GM19468 (cell line): Measurements from ENCODE around the gene THAP11.
A peak's percentile ranks its signal among the peaks of the same experiment; 100 is the strongest.
"Not testable (repeated sequence)": the region's sequence is repeated elsewhere in the genome, so short reads cannot be mapped to it uniquely, and the experiment has no call there.

Experiments used
- ATAC-seq: cut with Tn5 transposase; IDR thresholded peaks from one replicate; pipeline ENCODE4 v1.9.1; 2021; ENCODE audit warnings: mild to moderate bottlenecking, moderate library complexity, moderate number of reproducible peaks; ENCODE audit not compliant: unreplicated experiment; ENCODE audit errors: extremely low read depth

Gene THAP11

DNA sequence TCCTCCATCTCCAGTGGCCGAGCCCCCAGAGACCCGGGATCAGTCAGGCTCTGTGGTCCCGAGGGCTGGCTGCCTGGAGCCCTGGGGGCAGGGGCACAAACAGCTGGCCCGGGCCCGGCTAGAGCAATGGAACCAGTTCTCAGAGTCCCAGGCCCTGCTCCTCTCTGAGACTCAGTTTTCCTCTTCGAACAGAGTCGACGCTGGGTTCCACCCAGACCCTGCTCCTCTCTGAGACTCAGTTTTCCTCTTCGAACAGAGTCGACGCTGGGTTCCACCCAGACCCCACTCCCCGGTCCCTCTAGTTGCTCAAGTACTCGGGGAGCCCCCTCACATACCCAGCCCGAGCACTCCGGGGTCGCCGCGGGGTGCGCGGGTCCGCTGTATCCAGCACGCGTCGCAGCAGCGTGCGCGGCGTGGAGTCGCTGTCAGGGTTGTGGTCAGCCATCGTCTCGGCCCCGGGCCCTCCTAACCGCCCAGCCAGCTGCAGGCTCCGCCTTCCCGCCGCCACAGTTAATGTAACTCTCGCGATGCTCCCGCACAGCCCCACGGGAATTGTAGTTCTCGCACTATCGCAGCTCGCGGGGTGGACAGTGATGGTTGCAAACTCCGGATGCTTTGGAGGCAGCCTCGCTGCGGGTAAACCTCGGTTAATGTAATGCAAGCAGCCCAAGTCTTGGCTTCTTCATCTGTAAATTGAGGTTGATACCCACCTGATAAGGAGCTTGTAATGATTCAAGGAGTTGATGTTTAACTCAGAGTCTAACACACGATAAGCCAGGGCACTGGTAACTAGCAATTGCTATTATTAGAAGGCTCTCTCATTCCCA, 8.5 kb upstream of the THAP11 start:
- peak; percentile 83 for ATAC-seq

DNA sequence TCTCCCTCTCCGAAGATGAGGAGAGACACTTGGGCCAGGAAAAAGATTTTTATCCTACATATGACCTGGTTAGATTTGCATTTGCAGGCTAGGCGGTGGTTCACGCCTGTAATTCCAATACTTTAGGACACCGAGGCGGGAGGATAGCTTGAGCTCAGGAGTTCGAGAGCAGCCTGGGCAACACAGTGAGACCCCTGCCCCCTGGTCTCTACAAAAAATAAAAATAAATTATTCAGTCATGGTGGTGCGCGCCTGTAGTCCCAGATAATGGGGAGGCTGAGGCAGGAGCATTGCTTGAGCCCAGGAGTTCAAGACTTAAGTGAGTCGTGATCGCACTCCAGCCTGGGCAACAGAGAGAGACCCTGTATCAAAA, 7.9 kb upstream of the THAP11 start:
- ATAC-seq, result no peak

DNA sequence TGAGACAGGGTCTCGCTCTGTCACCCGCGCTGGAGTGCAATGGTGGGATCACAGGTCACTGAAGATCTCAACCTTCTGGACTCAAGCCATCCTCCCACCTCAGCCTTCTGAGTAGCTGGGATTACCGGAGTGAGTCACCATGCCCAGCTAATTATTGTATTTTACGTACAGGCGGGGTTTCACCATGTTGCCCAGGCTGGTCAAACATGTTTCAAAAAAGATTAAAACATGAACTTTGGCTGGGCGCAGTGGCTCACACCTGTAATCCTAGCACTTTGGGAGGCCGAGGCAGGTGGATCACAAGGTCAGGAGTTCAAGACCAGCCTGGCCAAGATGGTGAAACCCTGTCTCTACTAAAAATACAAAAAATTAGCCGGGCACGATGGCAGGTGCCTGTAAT, 4.9 kb upstream of the THAP11 start:
- not testable (repeated sequence) for ATAC-seq

DNA sequence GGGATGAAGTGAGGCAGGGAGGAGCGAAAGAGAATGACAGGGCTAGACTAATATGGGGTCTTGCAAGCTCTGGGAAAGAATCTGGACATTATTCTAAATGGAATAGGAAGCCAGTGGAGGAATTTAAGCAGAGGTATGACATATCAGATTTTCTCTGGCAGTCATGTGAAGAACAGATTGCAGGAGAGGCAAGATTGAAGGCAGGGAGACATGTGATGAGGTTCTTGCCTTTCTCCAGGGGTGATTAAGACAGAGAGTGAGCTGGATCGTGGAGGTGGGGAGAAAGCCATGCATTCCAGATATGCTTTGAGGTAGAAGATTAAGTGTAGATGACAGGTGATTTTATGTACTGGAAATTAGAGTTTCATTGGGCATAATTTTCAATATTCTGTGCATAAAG, 4.3 kb upstream of the THAP11 start:
- no peak for ATAC-seq

DNA sequence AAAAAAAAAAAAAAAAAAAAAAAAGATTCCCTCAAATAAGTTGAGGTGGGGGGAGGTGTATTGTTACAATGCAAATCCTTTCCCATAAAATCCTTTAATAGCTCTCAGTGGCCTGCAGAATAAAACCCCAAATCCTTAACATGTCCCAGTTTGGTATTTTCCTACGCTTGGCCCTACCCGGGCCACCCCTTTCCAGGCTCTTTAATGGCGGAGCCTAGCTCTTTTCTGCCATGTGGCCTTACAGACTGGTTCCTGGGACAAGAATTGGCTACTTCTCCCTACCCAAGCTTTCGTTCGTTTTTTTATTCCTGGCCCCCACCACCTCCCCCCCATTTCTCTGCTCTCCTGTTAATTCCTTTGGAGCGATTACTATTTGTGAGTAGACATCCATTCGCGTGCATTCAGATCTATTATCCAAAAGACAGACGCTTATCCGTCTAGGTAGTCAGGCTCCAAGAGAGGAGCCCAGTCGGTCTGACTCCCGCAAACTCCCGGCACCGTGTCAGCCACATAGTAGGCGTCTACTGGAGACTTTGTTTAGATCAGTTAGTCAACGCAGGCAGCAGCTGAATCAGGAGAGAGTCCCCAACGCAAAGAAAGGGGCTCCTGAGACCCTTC, 813 bp upstream of the THAP11 start:
- ATAC-seq, result no peak

DNA sequence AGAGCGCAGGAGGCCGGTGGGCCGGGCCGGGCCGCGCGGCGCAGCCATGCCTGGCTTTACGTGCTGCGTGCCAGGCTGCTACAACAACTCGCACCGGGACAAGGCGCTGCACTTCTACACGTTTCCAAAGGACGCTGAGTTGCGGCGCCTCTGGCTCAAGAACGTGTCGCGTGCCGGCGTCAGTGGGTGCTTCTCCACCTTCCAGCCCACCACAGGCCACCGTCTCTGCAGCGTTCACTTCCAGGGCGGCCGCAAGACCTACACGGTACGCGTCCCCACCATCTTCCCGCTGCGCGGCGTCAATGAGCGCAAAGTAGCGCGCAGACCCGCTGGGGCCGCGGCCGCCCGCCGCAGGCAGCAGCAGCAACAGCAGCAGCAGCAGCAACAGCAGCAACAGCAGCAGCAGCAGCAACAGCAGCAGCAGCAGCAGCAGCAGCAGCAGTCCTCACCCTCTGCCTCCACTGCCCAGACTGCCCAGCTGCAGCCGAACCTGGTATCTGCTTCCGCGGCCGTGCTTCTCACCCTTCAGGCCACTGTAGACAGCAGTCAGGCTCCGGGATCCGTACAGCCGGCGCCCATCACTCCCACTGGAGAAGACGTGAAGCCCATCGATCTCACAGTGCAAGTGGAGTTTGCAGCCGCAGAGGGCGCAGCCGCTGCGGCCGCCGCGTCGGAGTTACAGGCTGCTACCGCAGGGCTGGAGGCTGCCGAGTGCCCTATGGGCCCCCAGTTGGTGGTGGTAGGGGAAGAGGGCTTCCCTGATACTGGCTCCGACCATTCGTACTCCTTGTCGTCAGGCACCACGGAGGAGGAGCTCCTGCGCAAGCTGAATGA, 606 bp downstream of the THAP11 start:
- ATAC-seq, result no peak

DNA sequence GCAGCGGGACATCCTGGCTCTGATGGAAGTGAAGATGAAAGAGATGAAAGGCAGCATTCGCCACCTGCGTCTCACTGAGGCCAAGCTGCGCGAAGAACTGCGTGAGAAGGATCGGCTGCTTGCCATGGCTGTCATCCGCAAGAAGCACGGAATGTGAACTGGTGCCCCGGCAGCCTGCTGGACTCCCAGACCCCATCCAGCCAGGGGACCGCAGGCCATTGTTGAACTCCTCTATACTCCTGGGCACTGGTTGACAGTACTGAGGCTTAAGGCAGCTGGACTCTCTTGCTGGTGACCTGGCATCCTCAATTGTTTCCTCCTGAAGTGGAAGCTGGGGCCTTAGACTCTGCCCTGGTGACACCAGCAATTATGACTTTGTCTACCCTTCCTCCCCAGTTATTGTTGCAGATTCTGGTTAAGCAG, 1.2 kb downstream of the THAP11 start:
- ATAC-seq, result no peak

DNA sequence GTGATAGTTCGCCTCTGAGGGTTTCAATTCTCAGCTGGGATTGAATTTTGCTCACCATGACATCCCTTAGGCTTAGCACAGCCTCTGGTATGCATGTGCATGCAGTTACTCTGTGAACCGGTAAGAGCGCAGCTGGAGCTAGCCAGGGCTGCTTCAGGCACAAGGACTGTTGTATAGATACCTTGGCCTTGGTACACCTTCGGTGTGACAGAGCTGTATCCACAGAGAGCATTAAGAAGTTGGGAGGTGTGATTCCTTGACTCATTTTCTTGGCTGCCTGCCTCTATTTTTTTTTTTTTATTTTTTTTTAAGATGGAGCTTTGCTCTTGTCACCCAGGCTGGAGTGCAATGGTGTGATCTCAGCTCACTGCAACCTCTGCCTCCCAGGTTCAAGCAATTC, 2.4 kb downstream of the THAP11 start:
- no peak for ATAC-seq

DNA sequence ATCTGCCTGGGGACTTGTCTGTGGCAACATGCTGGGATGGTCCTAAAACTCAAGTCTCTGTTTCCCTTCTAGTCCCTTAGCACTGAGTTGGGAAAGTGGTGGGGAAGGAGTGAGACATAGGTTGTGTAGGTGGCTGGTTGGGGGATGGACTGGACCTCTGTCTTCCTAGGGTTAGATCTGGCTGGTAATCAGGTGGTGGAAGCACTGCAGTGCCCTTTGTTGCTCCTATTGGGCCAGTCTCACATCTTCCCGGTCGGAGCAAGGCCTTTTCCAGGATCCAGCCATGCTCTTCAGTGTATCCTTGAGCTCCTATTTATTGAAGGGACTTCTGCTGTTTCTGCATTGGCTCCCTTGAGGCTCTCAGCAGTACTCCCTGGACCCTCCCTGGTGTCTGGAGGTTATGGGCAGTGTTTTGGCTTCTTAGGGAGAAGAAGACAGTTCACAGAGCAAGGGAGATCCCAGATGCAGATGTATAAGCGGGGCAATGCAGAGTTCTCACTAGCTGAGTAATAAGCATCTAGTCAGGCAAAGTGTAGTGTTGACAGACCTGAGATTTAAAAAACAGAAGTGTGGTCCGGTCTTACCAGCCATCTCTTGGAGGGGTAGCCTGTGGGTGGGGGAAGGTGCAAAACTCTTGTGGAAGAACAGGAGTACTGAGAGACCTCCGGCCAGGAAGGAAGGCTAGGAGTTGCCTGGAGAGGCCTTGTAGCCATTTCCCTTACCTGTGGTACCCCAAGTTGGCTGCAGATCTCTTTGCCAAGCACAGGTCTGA, 3.4 kb downstream of the THAP11 start:
- no peak for ATAC-seq

DNA sequence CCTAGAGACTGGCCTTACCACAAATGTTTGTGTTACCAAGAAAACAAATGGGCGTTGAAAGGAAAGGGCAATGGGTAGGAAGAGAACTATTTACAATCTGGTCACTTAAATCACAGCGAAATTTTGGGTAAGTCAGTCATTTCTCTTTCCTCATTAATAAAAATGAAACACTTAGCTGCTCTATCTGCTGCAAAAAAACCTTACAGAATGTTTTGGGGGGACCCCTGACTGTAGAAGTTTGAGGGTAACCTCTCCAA, 3.9 kb downstream of the THAP11 start:
- no peak for ATAC-seq

DNA sequence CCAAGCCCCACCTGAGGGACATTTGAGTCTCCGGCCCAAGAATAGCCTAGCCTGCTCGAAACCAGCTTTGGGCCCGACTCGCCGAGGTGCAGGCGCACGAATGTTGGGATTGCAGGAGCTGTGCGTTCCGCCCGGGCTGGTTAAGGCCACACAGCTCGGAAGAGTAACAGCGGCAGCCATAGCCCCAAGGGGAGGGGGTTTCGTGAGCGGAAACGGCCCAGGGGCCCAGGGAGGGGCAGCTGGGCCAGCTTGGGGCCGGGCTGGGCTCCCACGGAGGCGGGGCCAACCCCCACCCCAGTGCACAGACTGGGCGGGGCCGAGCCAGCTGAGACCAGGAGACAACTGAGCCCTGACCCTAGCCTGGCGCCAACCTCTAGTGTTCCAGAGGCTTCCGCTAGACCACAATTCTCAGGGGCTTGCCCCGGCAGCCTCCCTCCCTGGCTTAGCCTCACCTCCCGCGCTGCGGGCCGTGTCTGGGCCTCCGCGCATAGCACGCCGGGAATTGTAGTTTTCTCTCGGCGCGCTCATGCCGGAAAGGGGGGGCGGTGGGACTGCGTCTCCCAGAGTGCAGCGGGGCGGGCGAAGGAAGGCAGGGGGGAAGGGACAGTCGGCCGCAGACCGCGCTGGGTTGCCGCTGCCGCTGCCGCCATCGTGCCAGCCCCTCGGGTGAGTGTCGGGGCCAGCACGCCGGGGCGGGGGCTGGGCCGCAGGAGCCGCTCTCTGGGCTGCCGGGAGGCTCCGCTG, 4.4 kb downstream of the THAP11 start, which contains the start of gene NUTF2:
Gene NUTF2 (plus strand): TSS at position 614 of the 744 bp plus-strand sequence. CDS start 18,198 bp downstream, outside the sequence.
- peak; percentile 16 for ATAC-seq

DNA sequence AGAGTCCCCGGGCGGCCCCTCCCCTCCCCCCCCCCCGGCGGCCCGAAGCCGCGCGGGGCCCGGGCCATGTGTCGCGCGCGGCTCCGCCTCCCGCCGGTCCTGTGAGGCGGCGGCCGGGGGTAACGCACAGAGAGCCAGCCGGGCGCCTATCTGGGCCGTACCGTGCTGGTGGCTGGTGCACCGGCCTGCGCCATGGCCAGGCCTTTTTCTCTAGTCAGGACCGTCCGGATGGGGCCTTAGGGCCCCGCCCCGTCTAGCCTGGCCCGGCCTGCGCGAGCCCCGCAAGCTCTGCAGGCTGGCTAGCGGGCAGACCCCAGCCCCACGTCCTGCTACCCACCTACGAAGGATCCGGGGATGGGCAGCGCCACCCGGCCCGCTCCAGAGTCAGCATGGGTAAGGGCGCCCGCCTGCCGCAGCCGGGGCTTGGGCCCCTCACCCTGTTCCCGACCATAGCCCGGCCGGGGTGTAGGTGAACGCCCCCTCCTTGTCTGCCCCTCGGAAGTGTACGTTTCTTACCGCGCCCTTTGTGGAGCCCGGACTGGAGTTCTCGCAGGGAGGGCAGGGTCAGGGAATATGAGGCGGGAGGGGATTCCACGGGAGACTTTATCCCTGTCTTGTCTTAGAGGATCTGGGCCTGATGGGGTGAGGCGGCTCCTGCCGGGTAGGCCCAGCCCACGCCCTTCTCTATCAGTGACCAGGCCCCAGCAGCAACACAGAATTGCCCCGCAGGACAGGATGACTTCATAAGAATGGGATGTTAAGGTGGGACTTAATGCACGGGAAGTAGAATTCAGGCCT, 5.1 kb downstream of the THAP11 start, which contains the start of gene CENPT:
Gene CENPT (minus strand): TSS at position 630 of the 798 bp plus-strand sequence. CDS start 13,834 bp downstream, outside the sequence.
- peak; percentile 8 for ATAC-seq

DNA sequence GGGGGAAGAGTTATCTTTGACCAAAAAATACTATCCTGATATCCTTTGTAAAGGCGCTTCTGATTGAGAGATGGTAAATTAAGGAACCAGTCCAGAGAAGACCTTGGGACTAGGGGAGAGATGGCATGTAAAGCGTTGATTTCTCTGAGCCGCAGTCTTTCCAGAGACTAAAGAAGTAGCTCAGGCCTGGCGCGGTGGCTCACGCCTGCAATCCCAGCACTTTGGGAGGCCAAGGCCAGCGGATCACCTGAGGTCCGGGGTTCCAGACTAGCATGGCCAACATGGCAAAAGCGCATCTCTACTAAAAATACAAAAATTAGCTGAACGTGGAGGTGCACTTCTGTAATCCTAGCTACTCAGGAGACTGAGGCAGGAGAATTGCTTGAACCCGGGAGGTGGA, 6.0 kb downstream of the THAP11 start:
- no peak for ATAC-seq

DNA sequence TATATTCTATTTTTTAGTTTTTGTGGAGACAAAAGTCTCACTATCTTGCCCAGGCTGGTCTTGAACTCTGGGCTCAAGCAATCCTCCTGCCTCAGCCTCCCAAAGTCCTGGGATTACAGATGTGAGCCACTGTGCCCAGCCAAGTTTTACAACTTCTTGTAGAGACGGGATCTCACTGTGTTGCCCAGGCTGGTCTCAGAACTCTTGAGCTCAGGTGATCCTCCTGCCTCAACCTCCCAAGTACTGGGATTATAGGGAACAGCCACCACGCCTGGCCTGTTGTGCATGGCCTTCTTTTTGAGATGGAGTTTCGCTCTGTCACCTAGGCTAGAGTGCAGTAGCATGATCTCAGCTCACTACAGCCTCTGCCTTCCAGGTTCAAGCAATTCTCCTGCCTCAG, 11.6 kb downstream of the THAP11 start:
- no peak for ATAC-seq

DNA sequence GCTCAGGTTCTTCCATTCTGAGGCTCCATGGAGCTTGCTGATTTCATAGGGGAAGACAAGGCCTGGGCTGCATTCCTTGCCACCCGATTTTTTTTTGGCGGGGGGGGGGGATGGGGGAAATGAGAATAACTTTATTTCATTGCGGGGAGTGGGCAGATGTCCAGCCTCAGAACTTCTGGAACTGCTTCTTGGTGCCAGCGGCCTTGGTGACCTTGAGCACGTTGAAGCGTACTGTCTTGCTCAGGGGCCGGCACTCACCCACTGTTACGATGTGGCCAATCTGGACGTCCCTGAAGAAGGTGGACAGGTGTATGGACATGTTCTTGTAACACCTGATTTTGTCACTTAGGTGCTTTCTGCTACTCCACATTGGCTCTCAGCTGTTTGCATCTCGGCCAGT, 13.7 kb downstream of the THAP11 start:
- ATAC-seq, result no peak

DNA sequence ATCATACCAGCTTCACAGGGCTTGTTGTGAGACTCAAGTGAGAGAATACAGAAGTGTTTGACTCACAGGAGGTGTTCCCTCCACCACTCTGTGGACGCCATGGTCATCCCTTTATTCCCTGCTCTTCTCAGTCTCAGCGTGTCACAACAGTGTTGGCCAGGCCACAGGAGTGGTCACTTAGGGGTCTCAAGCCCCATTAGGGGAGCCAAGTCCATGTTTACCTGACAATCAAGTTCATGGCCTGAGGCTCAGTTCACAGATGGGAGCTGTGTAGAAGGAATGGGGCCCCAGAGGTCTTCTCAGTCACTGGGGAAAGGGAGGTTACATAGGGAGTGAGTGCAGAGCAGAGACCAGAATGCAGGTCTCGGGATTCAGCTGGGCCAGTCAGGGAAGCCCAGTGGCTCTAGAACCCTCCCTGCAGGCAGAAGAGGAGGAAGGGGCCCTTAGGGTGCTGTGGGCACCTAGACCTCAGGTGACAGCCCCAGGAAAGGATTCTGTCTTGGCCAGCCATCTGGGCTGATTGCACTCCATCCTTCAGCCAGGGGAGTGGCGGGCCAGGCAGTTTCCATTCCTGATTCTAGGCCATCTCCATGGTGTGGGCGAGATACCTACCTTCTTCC, 14.9 kb downstream of the THAP11 start:
- ATAC-seq, result no peak

DNA sequence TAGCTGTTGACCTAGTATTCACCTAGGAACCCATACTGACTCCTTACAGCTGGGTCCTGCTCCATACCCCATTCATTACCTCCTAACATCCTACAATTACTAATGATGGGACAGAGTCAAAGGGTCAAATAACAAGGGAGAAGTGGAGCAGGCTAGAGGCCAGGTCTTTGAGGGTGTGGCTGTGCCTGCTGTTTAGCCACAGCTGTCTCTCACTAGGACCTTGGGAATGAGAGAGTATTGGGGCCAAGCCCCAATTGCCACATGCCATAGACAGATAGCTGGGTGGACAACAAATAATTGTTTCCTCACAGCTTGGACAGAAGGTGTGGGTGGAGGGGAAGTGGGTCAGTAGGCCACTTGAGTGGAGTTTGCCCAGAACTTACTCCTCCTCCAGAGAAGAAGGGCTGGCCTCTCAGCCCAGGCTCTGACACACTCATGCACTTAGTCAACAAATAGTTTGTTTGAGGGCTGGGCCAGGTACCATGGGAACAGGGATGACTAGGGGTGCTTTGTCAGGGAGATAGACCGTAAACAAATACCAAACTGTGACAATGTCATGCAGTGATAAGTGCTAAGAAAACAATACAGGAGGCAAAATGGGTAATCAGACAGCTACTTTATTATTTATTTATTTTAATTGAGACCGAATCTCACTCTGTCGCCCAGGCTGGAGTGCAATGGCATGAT, 15.6 kb downstream of the THAP11 start:
- no peak for ATAC-seq

DNA sequence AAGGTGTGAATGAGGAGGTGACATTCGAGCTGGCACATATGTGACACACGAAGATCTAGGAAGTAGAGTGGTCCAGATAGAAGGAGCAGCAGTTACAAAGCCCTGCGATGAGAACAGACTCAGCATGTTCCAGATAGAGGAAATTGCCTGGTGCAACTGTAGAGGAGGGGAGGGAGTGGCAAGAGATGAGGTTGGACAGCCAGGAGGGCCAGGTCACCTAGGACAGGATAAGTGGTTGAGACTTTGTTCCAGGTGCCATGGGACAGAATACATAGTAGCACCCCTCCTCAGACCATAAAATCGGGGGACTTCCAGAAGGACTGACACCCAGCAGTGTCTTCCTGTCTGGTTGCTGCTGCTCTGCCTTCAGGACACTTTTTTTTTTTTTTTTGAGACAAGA, 16.4 kb downstream of the THAP11 start:
- no peak for ATAC-seq
